Large intestine (tissue), 3 donors: ENCODE data around the gene ZFYVE27. TPM values are rescaled to one million over a fixed set of nuclear protein-coding genes. Genes with fewer than 3 reads are reported as not detected.

Source experiments
- DNase-seq, 2 donors: peaks; one replicate each; pipeline versions ENCODE4 v3.0.0 to v3.0.0-alpha.2; 2013
- H3K27ac ChIP-seq: one replicate; pipeline ENCODE4 v1.5.1; 2013; ENCODE audit warnings: low read length
- H3K27me3 ChIP-seq: 2 replicates; pipeline ENCODE4 v1.6.1; 2013; ENCODE audit warnings: low read length; ENCODE audit not compliant: control insufficient read depth, insufficient read depth
- H3K36me3 ChIP-seq: 2 replicates; pipeline ENCODE4 v1.6.1; 2013; ENCODE audit warnings: low read length; ENCODE audit not compliant: control insufficient read depth, insufficient read depth
- H3K4me1 ChIP-seq: one replicate; pipeline ENCODE4 v1.6.1; 2013; ENCODE audit warnings: low read length; ENCODE audit not compliant: control insufficient read depth, insufficient read depth
- H3K4me3 ChIP-seq: one replicate; pipeline ENCODE4 v1.5.1; 2013; ENCODE audit warnings: low read length
- H3K9me3 ChIP-seq: one replicate; pipeline ENCODE4 v1.6.1; 2013; ENCODE audit warnings: mild to moderate bottlenecking, low read depth, low read length, moderate library complexity; ENCODE audit not compliant: control insufficient read depth
- WGBS: methylation state at CpG from one replicate; pipeline ENCODE4 v1.1.5; 2013; ENCODE audit warnings: low lambda C conversion rate; ENCODE audit not compliant: insufficient coverage; 5-methylcytosine and 5-hydroxymethylcytosine counted together
- polyA plus RNA-seq: library from polyadenylated mRNA; unstranded; fragments of 120-200 nt; gene quantifications from one replicate; pipeline ENCODE4 v1.2.1, GENCODE V29; 2013

Gene ZFYVE27
- polyA plus RNA-seq, 1 donor = 51.2 TPM

DNA sequence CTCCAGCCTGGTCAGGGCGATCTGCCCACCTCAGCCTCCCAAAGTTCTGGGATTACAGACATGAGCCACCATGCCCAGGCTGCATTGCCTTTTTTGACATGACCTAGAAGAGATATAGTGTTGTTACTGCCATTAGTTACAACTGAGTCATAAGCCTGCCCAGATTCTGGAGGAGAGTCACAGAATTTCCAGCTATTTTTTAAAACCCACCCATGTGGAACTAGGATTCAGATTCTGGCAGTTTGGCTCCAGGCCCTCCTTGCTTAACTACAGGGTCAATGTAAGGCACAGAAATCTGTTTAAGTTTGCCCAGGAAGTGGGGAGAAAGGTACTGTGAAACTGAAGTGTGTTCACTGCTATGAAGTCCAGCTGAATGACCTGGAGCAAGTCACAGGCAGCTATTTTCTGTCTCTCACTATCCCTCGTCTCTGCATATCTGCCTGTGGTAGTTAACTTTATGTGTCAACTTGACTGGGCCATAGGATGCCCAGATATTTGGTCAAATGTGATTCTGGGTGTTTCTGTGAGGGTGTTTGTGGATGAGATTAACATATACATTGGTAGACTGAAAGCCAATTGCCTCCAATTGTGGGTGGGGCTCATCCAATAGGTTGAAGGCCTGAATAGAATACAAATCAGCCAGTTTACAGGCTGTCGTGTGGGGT, 31.8 kb upstream of the ZFYVE27 start:
- WGBS = no CpG with 5 or more reads among the region's 3 CpGs
- H3K36me3 ChIP-seq = no peaks in the 10 kb centered on the region

DNA sequence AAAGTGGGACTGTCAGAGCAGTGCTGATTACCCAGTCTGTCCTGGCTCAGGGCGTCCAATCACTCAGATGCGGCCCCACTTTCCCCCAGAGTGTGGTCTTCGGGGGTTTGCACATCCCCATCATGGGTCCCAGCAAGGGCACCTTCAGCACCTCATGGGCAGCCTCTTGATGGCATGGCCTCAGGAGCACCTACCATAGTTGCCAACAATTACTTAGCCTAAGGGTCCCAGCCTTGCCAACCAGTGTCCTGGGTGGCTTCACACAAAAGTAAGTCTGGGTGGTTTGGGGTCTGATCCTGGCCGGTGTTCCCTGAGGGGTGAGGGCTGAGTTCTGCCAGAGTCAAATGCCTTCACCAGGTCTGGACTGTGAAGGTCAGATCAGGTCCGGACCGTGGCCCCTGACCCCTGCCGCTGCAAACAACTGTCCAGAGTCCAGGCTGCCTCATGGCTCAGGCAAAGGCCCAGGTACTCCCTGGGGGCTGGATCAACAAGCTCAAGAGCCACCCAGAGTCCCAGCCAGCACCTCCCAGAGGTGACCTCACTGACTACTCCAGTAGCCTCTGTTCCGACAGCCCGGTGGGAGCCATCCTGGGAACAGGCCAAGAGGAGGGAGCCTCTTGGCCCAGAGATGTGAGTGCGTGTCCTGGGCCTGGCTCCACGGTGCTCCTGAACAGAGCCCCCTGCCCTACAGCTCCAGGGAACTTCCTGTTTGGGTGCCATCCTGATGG, 29.6 kb upstream of the ZFYVE27 start:
- WGBS = no CpG with 5 or more reads among the region's 11 CpGs

More for the DNA sequence above, 31.8 kb upstream of the ZFYVE27 start:
- Histone ChIP-seq H3K27me3 (no peaks in the 10 kb centered on the region), H3K4me3 (no peak overlapping the region), H3K27ac (no peak overlapping the region), H3K9me3 (no peaks in the 10 kb centered on the region), H3K4me1 (peaks cover 8% of the 10 kb centered on the region)
- no peak for DNase-seq

GRCh38 chr10:97708167-97708566, 28.8 kb upstream of the ZFYVE27 start:
- Histone ChIP-seq H3K4me3 (no peak overlapping the region), H3K9me3 (no peaks in the 10 kb centered on the region), H3K27ac (no peak overlapping the region), H3K36me3 (no peaks in the 10 kb centered on the region), H3K4me1 (peaks cover 13% of the 10 kb centered on the region), H3K27me3 (no peaks in the 10 kb centered on the region)
- WGBS = no CpG with 5 or more reads among the region's 2 CpGs
- no peak for DNase-seq

More for the DNA sequence above, 29.6 kb upstream of the ZFYVE27 start:
- peak in 1 of 2 donors; percentile 60 for DNase-seq
- H3K36me3 ChIP-seq = no peaks in the 10 kb centered on the region
- H3K4me3 ChIP-seq = no peak overlapping the region
- H3K27me3 ChIP-seq = no peaks in the 10 kb centered on the region
- peaks cover 8% of the 10 kb centered on the region for H3K4me1 ChIP-seq
- H3K9me3 ChIP-seq = no peaks in the 10 kb centered on the region
- no peak overlapping the region for H3K27ac ChIP-seq

DNA sequence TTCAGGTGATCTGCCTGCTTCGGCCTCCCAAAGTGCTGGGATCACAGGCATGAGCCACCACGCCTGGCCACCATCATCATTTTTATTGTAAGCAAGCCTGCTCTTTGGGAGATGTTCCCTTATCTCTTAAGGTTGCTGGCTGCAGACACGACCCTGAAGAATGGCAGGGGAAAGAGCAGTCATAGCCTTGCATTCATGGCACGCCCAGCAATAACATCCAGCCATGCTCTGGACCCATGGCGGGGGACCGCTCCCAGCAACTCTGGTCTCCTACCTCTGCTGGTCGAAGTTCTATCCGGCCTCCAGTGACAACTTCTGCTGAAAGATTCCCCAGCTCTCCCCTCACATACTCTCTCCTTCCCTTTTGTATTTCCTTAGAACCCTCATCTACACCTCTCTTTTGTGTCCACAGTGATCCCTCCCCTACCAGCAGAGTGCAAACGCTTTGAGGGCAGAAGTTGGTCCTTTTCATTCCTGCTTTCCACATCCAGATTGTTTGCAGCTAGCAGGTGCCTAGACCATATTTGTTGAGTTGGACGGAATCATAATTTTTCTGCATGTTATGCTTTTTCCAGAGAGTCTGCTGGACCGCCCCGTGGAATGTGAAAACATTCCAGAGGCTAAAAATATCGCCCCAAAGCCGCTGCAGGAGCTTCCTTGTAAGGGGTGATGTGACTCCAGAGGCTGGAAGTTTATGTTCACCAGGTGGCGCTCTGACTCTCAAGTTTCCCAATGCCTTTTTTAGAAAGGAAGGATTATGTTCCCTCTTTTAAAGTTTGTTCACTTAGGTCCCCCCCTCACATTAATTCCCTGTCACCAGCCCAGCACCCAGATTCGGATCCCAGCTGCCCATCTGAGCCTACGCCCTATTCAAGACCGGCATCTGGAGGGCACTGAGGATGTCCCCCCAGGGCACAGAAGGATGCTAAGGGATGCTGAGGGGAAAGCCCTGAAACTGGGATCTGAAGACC, 27.7 kb upstream of the ZFYVE27 start:
- H3K4me3 ChIP-seq = no peak overlapping the region
- DNase-seq = peak; percentile 53 to 63
- H3K27me3 ChIP-seq = no peaks in the 10 kb centered on the region
- H3K4me1 ChIP-seq = peaks cover 13% of the 10 kb centered on the region
- H3K9me3 ChIP-seq = no peaks in the 10 kb centered on the region
- H3K36me3 ChIP-seq = no peaks in the 10 kb centered on the region
- H3K27ac ChIP-seq = peak overlapping the region; percentile 27
- WGBS = 3% methylated on average over 5 of the region's 18 CpGs

DNA sequence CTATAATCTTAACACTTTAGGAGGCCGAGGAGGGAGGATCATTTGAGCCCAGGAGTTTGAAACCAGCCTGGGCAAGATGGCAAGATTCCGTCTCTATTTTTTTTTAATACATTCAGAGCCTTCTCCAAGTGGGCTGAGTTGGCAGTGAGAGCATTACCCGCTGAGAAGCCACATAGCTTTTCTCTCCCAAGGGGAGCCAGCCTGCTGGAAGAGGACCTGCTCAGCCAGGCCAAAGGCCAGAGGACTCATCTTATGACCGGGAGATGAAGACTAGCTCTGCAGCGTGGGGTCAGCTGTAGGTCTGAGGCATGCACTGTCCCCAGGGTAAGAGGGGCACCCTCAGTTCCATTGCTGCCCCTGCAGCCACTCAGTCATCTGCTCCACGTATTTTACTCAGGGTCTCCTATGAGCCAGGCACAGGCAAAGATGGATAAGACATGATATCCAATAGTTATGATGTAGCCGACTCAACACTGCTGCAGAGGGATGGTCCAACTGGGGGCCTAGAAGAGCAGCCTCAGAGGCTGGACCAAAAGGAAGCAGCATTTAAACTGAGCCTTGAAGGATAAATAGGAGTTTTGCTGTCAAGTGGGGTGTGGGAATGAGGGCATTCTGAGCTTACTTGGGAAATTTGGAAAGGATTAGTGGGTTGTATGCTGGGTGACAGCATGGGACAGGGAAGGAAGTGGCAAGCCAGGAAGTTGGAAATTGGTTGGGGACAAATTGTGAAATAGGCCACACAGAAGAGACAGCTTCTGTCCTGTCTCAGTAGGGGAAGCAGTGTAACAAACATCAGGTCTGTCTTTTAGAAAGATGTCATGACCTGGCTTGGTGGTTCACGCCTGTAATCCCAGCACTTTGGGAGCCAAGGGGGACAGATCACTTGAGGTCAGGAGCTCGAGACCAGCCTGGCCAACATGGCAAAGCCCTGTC, 25.0 kb upstream of the ZFYVE27 start:
- Histone ChIP-seq H3K4me3 (no peak overlapping the region), H3K27ac (no peak overlapping the region), H3K36me3 (peaks cover 6% of the 10 kb centered on the region), H3K4me1 (peaks cover 24% of the 10 kb centered on the region), H3K27me3 (no peaks in the 10 kb centered on the region), H3K9me3 (no peaks in the 10 kb centered on the region)
- DNase-seq = no peak
- WGBS = no CpG with 5 or more reads among the region's 9 CpGs

DNA sequence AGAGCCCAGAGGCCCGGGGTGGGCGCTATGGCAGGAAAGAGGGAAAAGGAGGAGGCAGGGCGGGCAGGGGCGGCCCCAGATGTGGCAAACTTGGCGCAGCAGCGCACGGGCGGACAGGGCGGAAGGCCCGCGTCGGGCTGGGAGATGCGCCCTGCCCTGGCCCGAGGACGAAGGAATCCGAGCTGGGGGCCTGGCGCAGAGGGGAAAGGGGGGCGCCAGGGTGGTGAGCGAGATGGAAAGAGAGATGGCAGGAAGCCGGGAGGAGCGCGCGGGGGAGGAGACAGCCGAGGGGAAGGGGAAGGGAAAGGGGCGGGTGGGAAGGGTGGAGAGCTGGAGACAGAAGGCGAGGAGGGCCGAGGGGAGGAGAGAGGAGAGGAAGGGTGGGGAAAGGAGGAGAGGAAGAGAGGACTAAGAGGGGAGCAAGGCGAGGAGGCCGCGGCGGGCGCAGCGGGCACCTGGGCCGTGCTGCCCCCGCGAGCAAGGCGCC, 23.5 kb upstream of the ZFYVE27 start, which contains the start of gene MARVELD1:
MARVELD1 (plus strand) TSS at position 392 of the 487 bp plus-strand sequence. CDS start 147 bp downstream, outside the sequence.
- H3K4me1 ChIP-seq = peaks cover 33% of the 10 kb centered on the region

GRCh38 chr10:97713826-97714400, 23.0 kb upstream of the ZFYVE27 start:
- Histone ChIP-seq H3K27me3 (no peaks in the 10 kb centered on the region), H3K9me3 (no peaks in the 10 kb centered on the region), H3K36me3 (peaks cover 20% of the 10 kb centered on the region), H3K4me1 (peaks cover 34% of the 10 kb centered on the region), H3K4me3 (peak overlapping the region; percentile 72), H3K27ac (peak overlapping the region; percentile 82)
- DNase-seq = peak; percentile 71 to 93
- no CpG with 5 or more reads among the region's 69 CpGs for WGBS

More for the DNA sequence above, 23.5 kb upstream of the ZFYVE27 start, which contains the start of gene MARVELD1:
- H3K36me3 ChIP-seq = peaks cover 20% of the 10 kb centered on the region
- DNase-seq = peak in 1 of 2 donors; percentile 84
- H3K9me3 ChIP-seq = no peaks in the 10 kb centered on the region
- peak within 1 kb of the TSS; percentile 72 for H3K4me3 ChIP-seq
- WGBS = 20% methylated on average over 1 of the region's 37 CpGs
- H3K27me3 ChIP-seq = no peaks in the 10 kb centered on the region
- peak within 1 kb of the TSS; percentile 82 for H3K27ac ChIP-seq

DNA sequence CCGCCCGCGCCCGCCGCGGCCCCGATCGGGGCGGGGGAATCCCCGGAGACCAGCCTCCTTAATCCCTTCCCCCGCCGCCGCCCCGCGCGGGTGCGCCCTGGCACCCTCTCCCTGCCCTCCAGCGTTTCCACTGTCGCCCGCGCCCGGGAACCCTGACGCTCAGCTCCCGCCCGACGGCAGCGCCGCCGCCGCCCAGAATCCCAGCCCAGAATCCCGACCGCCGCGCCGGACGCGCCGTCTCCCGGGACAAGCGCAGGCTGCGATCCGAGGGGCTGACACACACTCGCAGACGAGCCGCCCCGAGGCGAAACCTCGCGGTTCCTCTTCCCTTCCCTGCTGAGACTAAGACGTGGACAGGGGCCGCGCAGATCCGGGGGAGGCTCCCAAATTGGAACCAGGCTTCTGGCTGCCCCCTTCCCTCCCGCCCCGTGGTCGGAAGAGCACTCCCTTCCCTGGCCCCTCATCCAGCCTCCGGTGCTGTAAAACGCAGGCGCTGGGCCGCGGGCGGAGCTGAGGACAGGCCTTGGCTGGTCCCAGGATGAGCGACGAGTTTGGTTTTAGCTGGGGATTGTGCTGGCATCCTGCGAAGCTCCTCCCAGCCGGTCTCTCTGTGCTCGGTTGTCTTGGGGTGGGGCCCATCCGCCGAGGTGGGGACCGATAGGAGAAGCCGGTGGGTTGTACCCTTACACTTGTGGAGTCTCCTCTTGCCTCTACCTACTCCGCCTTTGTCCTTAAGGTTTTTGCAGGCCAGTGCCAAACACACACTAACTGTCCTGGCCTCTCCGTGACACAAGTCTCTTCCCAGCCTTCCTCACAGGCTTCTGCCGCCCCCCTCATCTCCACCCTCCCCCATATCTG, 22.3 kb upstream of the ZFYVE27 start:
- Histone ChIP-seq H3K4me3 (peak overlapping the region; percentile 72), H3K27me3 (no peaks in the 10 kb centered on the region), H3K9me3 (no peaks in the 10 kb centered on the region), H3K27ac (peak overlapping the region; percentile 82), H3K36me3 (peaks cover 20% of the 10 kb centered on the region), H3K4me1 (peaks cover 36% of the 10 kb centered on the region)
- WGBS = no CpG with 5 or more reads among the region's 74 CpGs
- peak in 1 of 2 donors; percentile 77 for DNase-seq
